GM23338 (cell line): ENCODE data around the gene RAD1. TPM values are rescaled to one million over a fixed set of nuclear protein-coding genes. Genes with fewer than 3 reads are reported as not detected.

Source experiments
- ATAC-seq: fragments of 200-7000 bp; cut with Tn5 transposase; 3 replicates; pipeline ENCODE4 v1.9.1; 2020
- DNase-seq: peaks from one replicate; pipeline ENCODE4 v3.0.0-alpha.2; 2015; ENCODE audit warnings: low spot score
- H2AFZ ChIP-seq: fragments of 200-600 bp; sonication (generic); 2 replicates; pipeline ENCODE4 v1.8.0; 2016; ENCODE audit warnings: antibody characterized with exemption, mild to moderate bottlenecking, moderate library complexity
- H3F3A ChIP-seq: fragments of 200-600 bp; sonication (generic); replicated peaks from 2 replicates; pipeline ENCODE4 v1.8.0; 2017; ENCODE audit warnings: antibody characterized with exemption, mixed run types, low read depth
- H3K27ac ChIP-seq: fragments of 200-600 bp; sonication (generic); 2 replicates; pipeline ENCODE4 v1.6.1; 2016; ENCODE audit warnings: low read depth
- H3K27me3 ChIP-seq: fragments of 200-600 bp; sonication (generic); 2 replicates; pipeline ENCODE4 v1.8.0; 2016; ENCODE audit warnings: mild to moderate bottlenecking, mixed run types, moderate library complexity; ENCODE audit not compliant: insufficient read depth
- H3K36me3 ChIP-seq: fragments of 200-600 bp; sonication (generic); 2 replicates; pipeline ENCODE4 v1.8.0; 2016; ENCODE audit warnings: mild to moderate bottlenecking; ENCODE audit not compliant: insufficient read depth
- H3K4me1 ChIP-seq: fragments of 200-600 bp; sonication (generic); 2 replicates; pipeline ENCODE4 v1.8.0; 2016; ENCODE audit warnings: mild to moderate bottlenecking, moderate library complexity; ENCODE audit not compliant: insufficient read depth
- H3K4me2 ChIP-seq: fragments of 200-600 bp; sonication (generic); 2 replicates; pipeline ENCODE4 v1.7.1; 2017; ENCODE audit warnings: mixed run types
- H3K4me3 ChIP-seq: fragments of 200-600 bp; sonication (generic); 2 replicates; pipeline ENCODE4 v1.6.1; 2016; ENCODE audit warnings: mixed run types
- H3K79me2 ChIP-seq: fragments of 200-600 bp; sonication (generic); replicated peaks from 2 replicates; pipeline ENCODE4 v1.8.0; 2017; ENCODE audit warnings: mild to moderate bottlenecking; ENCODE audit not compliant: insufficient read depth
- H3K9me2 ChIP-seq: fragments of 200-600 bp; sonication (generic); 2 replicates; pipeline ENCODE4 v1.8.0; 2017; ENCODE audit not compliant: insufficient read depth
- H4K20me1 ChIP-seq: fragments of 200-600 bp; sonication (generic); replicated peaks from 2 replicates; pipeline ENCODE4 v1.8.0; 2017; ENCODE audit warnings: mild to moderate bottlenecking; ENCODE audit not compliant: insufficient read depth
- H3K27ac Mint-ChIP-seq: 2 replicates; pipeline ENCODE4 v1.8.0; 2020; ENCODE audit warnings: inconsistent platforms, mild to moderate bottlenecking, moderate library complexity, mixed read lengths
- H3K27me3 Mint-ChIP-seq: 3 replicates; pipeline ENCODE4 v1.8.0; 2022; ENCODE audit warnings: low read depth, mild to moderate bottlenecking, moderate library complexity, mixed read lengths, inconsistent platforms; ENCODE audit not compliant: insufficient read depth, poor library complexity
- H3K36me3 Mint-ChIP-seq: 3 replicates; pipeline ENCODE4 v1.8.0; 2021; ENCODE audit warnings: low read depth, mild to moderate bottlenecking, inconsistent platforms, moderate library complexity, mixed read lengths
- H3K4me1 Mint-ChIP-seq: 3 replicates; pipeline ENCODE4 v1.8.0; 2020; ENCODE audit warnings: mild to moderate bottlenecking, inconsistent platforms, mixed read lengths
- H3K4me3 Mint-ChIP-seq: 3 replicates; pipeline ENCODE4 v1.8.0; 2021; ENCODE audit warnings: moderate library complexity, mild to moderate bottlenecking, inconsistent platforms, mixed read lengths
- H3K9me3 Mint-ChIP-seq: 3 replicates; pipeline ENCODE4 v1.8.0; 2020; ENCODE audit warnings: moderate library complexity, mild to moderate bottlenecking, inconsistent platforms, mixed read lengths
- CREB1 ChIP-seq: fragments of 250-450 bp; sonication (Bioruptor Pico); IDR thresholded peaks from 2 replicates; pipeline ENCODE4 v1.5.0; 2020; ENCODE audit warnings: low read depth, mild to moderate bottlenecking, moderate library complexity
- CTCF ChIP-seq, 2 experiments: fragments of 200-600 bp in 1 of 2; sonication (generic) in 1 of 2; conservative IDR thresholded peaks; 2 replicates each; pipeline versions ENCODE4 v1.5.1 to v1.6.1; 2016 to 2017; ENCODE audit warnings: antibody characterized with exemption in 2 of 2, low read depth in 2 of 2, mild to moderate bottlenecking in 2 of 2, moderate library complexity in 1 of 2
- ETS1 ChIP-seq: IDR thresholded peaks from 2 replicates; pipeline ENCODE4 v1.6.1; 2016; ENCODE audit warnings: antibody characterized with exemption
- EZH2 ChIP-seq: fragments of 200-600 bp; sonication (generic); IDR thresholded peaks from one replicate; pipeline ENCODE4 v1.8.0; 2017; ENCODE audit warnings: antibody characterized with exemption, mild to moderate bottlenecking, low read depth; ENCODE audit not compliant: unreplicated experiment
- EZH2phosphoT487 ChIP-seq: fragments of 200-600 bp; sonication (generic); IDR thresholded peaks from one replicate; pipeline ENCODE4 v1.8.1; 2018; ENCODE audit warnings: antibody characterized with exemption; ENCODE audit not compliant: unreplicated experiment
- JUNB ChIP-seq: IDR thresholded peaks from one replicate; pipeline ENCODE4 v1.6.1; 2016; ENCODE audit warnings: antibody characterized with exemption; ENCODE audit not compliant: unreplicated experiment
- NANOG ChIP-seq: IDR thresholded peaks from 2 replicates; pipeline ENCODE4 v1.6.1; 2016; ENCODE audit warnings: antibody characterized with exemption, borderline replicate concordance
- POLR2AphosphoS5 ChIP-seq: IDR thresholded peaks from 2 replicates; pipeline ENCODE4 v1.6.1; 2016; ENCODE audit warnings: antibody characterized with exemption, low read depth
- REST ChIP-seq: IDR thresholded peaks from one replicate; pipeline ENCODE4 v1.6.1; 2018; ENCODE audit warnings: antibody characterized with exemption; ENCODE audit not compliant: unreplicated experiment
- STAT1 ChIP-seq: IDR thresholded peaks from one replicate; pipeline ENCODE4 v1.6.1; 2016; ENCODE audit warnings: antibody characterized with exemption; ENCODE audit not compliant: unreplicated experiment
- ZNF114 ChIP-seq: fragments of 250-450 bp; sonication (Bioruptor Pico); IDR thresholded peaks from 2 replicates; pipeline ENCODE4 v1.5.0; 2020; ENCODE audit warnings: mild to moderate bottlenecking, moderate library complexity
- ZNF331 ChIP-seq: fragments of 250-450 bp; sonication (Bioruptor Pico); IDR thresholded peaks from 2 replicates; pipeline ENCODE4 v1.5.0; 2020; ENCODE audit warnings: low read depth, mild to moderate bottlenecking, moderate library complexity
- ZNF462 ChIP-seq: fragments of 250-450 bp; sonication (Bioruptor Pico); IDR thresholded peaks from 2 replicates; pipeline ENCODE4 v1.5.0; 2020; ENCODE audit warnings: mild to moderate bottlenecking, moderate library complexity
- polyA plus RNA-seq: library from polyadenylated mRNA; unstranded; fragments of >200 nt; fragmentation: Nextera tagmentation; extraction: Ambion mirVana; gene quantifications from 2 replicates; pipeline ENCODE4 v1.2.1, GENCODE V29; 2016
- total RNA-seq: library from RNA; depleted of rRNA; stranded (reverse); fragments of >200 nt; shearing (Covaris generic); gene quantifications from 2 replicates; pipeline ENCODE4 v1.2.3, GENCODE V29; 2014

Gene RAD1
- total and polyA plus RNA-seq, 2 experiments from 2014 or later = 39.3 to 40.9 TPM

- H2AFZ ChIP-seq = no peak overlapping the region
- H3K4me3 Mint-ChIP-seq = no peak overlapping the region
- H3K79me2 ChIP-seq = no peaks in the 10 kb centered on the region; the same call in 1 of the 2 replicates
- no peak overlapping the region for H3K27ac Mint-ChIP-seq
- H3K4me3 ChIP-seq = no peak overlapping the region
- DNase-seq (no peak), ATAC-seq (no peak)
- peaks cover 13% of the 10 kb centered on the region for H3K36me3 Mint-ChIP-seq
- H3K27me3 Mint-ChIP-seq = peaks cover 3% of the 10 kb centered on the region
- peaks cover 8% of the 10 kb centered on the region; the same call in 1 of the 2 replicates for H3K36me3 ChIP-seq
- H3K4me1 Mint-ChIP-seq = no peaks in the 10 kb centered on the region
- no peak overlapping the region for H3K4me2 ChIP-seq
- H3F3A ChIP-seq = no peaks in the 10 kb centered on the region
- TF ChIP-seq ZNF114 (no peak), ZNF331 (CRISPR knock-in tag) (no peak), CTCF (conservative IDR thresholded peaks at IDR 0.05; ENCODE audit: low read depth in 2 of 2) (no peak), POLR2AphosphoS5 (no peak), ETS1 (no peak), STAT1 (no peak), ZNF462 (CRISPR knock-in tag) (no peak), JUNB (no peak), EZH2phosphoT487 (no peak), CREB1 (no peak), NANOG (no peak), EZH2 (no peak), REST (no peak)
- H3K27ac ChIP-seq = no peak overlapping the region
- no peaks in the 10 kb centered on the region for H4K20me1 ChIP-seq
- H3K27me3 ChIP-seq = no peaks in the 10 kb centered on the region
- H3K4me1 ChIP-seq = no peaks in the 10 kb centered on the region
- H3K9me2 ChIP-seq = no peaks in the 10 kb centered on the region
- no peaks in the 10 kb centered on the region for H3K9me3 Mint-ChIP-seq
Measured at GRCh38 chr5:34959323-34959722, 44.0 kb upstream of the RAD1 start.
